ENCODE data around the gene CCL4. TPM values are rescaled to one million over a fixed set of nuclear protein-coding genes. Genes with fewer than 3 reads are reported as not detected.

CCL4 gene
- total RNA-seq, 1 experiment from 2014 or later = not detected

DNA sequence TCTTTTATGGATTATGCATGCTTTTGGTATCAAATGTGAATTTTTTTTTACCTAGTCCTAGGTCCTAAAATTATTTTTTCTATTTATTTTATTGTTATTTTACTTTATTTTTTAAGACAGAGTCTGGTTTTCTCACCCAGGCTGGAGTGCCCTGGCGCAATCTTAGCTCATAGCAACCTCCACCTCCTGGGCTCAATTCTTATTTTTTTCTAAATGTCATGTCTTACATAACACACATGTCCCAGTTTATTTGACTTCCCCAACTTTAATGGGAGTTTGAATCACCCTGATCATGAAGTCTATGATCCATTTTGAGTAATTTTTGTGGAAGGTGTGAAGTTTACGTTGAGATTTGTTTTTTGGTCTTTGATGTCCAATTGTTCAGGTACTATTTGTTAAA, 42.8 kb upstream of the CCL4 start:
- Histone ChIP-seq H4K5ac (ENCODE audit: insufficient read length, low read depth, low read length) (no peak overlapping the region), H2BK5ac (ENCODE audit: insufficient read length, low read length) (no peak overlapping the region), H3K23me2 (ENCODE audit: insufficient read length, low read depth, low read length, poor library complexity, severe bottlenecking) (no peaks in the 10 kb centered on the region), H3K27ac (ENCODE audit: insufficient read length, low read depth, low read length) (no peak overlapping the region), H3K9me3 (ENCODE audit: control insufficient read depth, low read depth, low read length) (no peaks in the 10 kb centered on the region), H3K4me2 (ENCODE audit: insufficient read depth, insufficient read length, low read length) (no peak overlapping the region), H2BK120ac (ENCODE audit: low read depth, low read length, poor library complexity, severe bottlenecking) (no peak overlapping the region), H2BK15ac (ENCODE audit: low read depth, low read length) (no peak overlapping the region), H2BK20ac (ENCODE audit: low read depth, low read length, poor library complexity, severe bottlenecking) (no peak overlapping the region), H3K27me3 (ENCODE audit: insufficient read depth, low read length) (no peaks in the 10 kb centered on the region), H3K18ac (ENCODE audit: insufficient read length, low read depth, low read length) (no peak overlapping the region), H3K23ac (ENCODE audit: insufficient read length, low read depth, low read length) (no peak overlapping the region), H2AK5ac (ENCODE audit: insufficient read length, low read length) (no peak overlapping the region), H3K56ac (ENCODE audit: insufficient read length, low read depth, low read length) (no peak overlapping the region), H3K79me2 (ENCODE audit: insufficient read depth, low read length) (no peaks in the 10 kb centered on the region), H3K9ac (ENCODE audit: extremely low read depth, insufficient read length, low read length) (no peak overlapping the region), H3T11ph (ENCODE audit: low read length) (no peak overlapping the region), H2BK12ac (ENCODE audit: insufficient read length, low read depth, low read length) (no peak overlapping the region), H4K20me1 (ENCODE audit: control insufficient read depth, insufficient read depth, insufficient read length) (no peaks in the 10 kb centered on the region), H4K91ac (ENCODE audit: insufficient read length, low read depth, low read length) (no peak overlapping the region), H2AFZ (ENCODE audit: low read length) (no peak overlapping the region), H3K79me1 (ENCODE audit: insufficient read depth, low read depth, low read length, poor library complexity, severe bottlenecking) (no peaks in the 10 kb centered on the region), H3K4ac (ENCODE audit: low read depth, low read length) (no peak overlapping the region), H3K4me1 (ENCODE audit: insufficient read depth, low read length) (no peaks in the 10 kb centered on the region), H4K8ac (replicated peaks; ENCODE audit: insufficient read length, low read depth, low read length) (no peak overlapping the region), H3K14ac (ENCODE audit: insufficient read depth, low read length) (no peak overlapping the region)
- Mint-ChIP-seq H3K4me1 (no peaks in the 10 kb centered on the region), H3K4me3 (no peak overlapping the region), H3K9me3 (no peaks in the 10 kb centered on the region; a peak in 1 of 5 replicates), H3K27me3 (ENCODE audit: low read depth) (peaks cover 2% of the 10 kb centered on the region), H3K27ac (no peak overlapping the region), H3K36me3 (ENCODE audit: insufficient read depth in 1 of 3, low read depth in 3 of 3) (0 out of 7 replicates have a peak, but pooled peaks cover 0 to 2% (median 0%) of the 10 kb centered on the region in 3 experiments)
- TF ChIP-seq, protein P1, sequence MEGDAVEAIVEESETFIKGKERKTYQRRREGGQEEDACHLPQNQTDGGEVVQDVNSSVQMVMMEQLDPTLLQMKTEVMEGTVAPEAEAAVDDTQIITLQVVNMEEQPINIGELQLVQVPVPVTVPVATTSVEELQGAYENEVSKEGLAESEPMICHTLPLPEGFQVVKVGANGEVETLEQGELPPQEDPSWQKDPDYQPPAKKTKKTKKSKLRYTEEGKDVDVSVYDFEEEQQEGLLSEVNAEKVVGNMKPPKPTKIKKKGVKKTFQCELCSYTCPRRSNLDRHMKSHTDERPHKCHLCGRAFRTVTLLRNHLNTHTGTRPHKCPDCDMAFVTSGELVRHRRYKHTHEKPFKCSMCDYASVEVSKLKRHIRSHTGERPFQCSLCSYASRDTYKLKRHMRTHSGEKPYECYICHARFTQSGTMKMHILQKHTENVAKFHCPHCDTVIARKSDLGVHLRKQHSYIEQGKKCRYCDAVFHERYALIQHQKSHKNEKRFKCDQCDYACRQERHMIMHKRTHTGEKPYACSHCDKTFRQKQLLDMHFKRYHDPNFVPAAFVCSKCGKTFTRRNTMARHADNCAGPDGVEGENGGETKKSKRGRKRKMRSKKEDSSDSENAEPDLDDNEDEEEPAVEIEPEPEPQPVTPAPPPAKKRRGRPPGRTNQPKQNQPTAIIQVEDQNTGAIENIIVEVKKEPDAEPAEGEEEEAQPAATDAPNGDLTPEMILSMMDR (conservative IDR thresholded peaks at IDR 0.05) = no peak
- no peak for DNase-seq
- no CpG with 5 or more reads among the region's 2 CpGs for WGBS (ENCODE audit: extremely low coverage, insufficient read length, low lambda C conversion rate)

All from H9 (cell line).